HepG2 (cell line): ENCODE data around the gene ADSL. TPM values are rescaled to one million over a fixed set of nuclear protein-coding genes. Genes with fewer than 3 reads are reported as not detected.

ENCODE experiments used
- ATAC-seq: fragments of 200-7000 bp; cut with Tn5 transposase; 3 replicates; pipeline ENCODE4 v1.9.1; 2020; ENCODE audit warnings: mild to moderate bottlenecking, moderate library complexity
- BruUV-seq: library from RNA; stranded (reverse); fragments of 400-500 nt; replicated peaks from 2 replicates; lab custom pipeline; 2021; lab: Mats Ljungman, UMichigan
- CTCF ChIA-PET: fragments of 300-600 bp; formaldehyde crosslinking; extraction: SDS; loops from one replicate; lab custom pipeline; 2021; ENCODE audit warnings: low total read pairs, inconsistent platforms, low intra/inter-chr PET ratio; lab: Yijun Ruan, JAX
- POLR2A ChIA-PET: fragments of 350-600 bp; sonication (Branson Sonifier 250); formaldehyde crosslinking; loops from one replicate; lab custom pipeline; 2020; ENCODE audit warnings: antibody characterized with exemption, inconsistent platforms; lab: Yijun Ruan, JAX
- DNase-seq: peaks from one replicate; pipeline ENCODE4 v3.0.0-alpha.2; 2015; ENCODE audit warnings: low spot score
- FAIRE-seq: peaks from 3 replicates; lab custom pipeline; 2011; peaks lifted over from hg19 to GRCh38; lab: Jason Lieb, UNC
- H2AFZ ChIP-seq: one replicate; pipeline ENCODE4 v1.6.1; 2011; ENCODE audit warnings: low read length, inconsistent platforms
- H3K27ac ChIP-seq: fragments of 300-600 bp; 3 replicates; pipeline ENCODE4 v1.8.0; 2011; ENCODE audit warnings: mixed run types, mild to moderate bottlenecking, mixed read lengths, low read length, inconsistent platforms; ENCODE audit not compliant: insufficient read depth; ENCODE audit errors: extremely low read length
- H3K27me3 ChIP-seq, 2 experiments: fragments of 200-600 bp in 1 of 2; 2 replicates in 1 of 2; 3 replicates in 1 of 2; pipeline versions ENCODE4 v1.6.0 to v1.8.0; 2011; ENCODE audit warnings: low read length in 2 of 2, mild to moderate bottlenecking in 2 of 2, moderate library complexity in 2 of 2, inconsistent platforms in 1 of 2; ENCODE audit not compliant: insufficient read depth in 2 of 2, control insufficient read depth in 1 of 2
- H3K36me3 ChIP-seq, 2 experiments: fragments of 200-600 bp in 1 of 2; replicated peaks in 1 of 2; 2 replicates in 1 of 2; 3 replicates in 1 of 2; pipeline versions ENCODE4 v1.5.1 to v1.8.0; 2011; ENCODE audit warnings: low read length in 2 of 2, inconsistent platforms in 1 of 2; ENCODE audit not compliant: insufficient read depth in 2 of 2, control insufficient read depth in 1 of 2
- H3K4me1 ChIP-seq: 2 replicates; pipeline ENCODE4 v1.5.1; 2012; ENCODE audit warnings: low read length, inconsistent platforms; ENCODE audit not compliant: insufficient read depth
- H3K4me2 ChIP-seq: 2 replicates; pipeline ENCODE4 v1.6.0; 2011; ENCODE audit warnings: low read depth, low read length, inconsistent platforms
- H3K4me3 ChIP-seq, 3 experiments: fragments of 200-600 bp in 1 of 3; sonication (generic), shearing (Covaris generic) in 1 of 3; replicated peaks in 1 of 3; 2 replicates each; pipeline ENCODE4 v1.5.1; 2011 to 2016; ENCODE audit warnings: low read length in 3 of 3, inconsistent platforms in 2 of 3, low read depth in 2 of 3, mild to moderate bottlenecking in 2 of 3, control low read depth in 1 of 3, mixed read lengths in 1 of 3; ENCODE audit not compliant: insufficient read depth in 1 of 3
- H3K79me2 ChIP-seq: one replicate; pipeline ENCODE4 v1.6.1; 2011; ENCODE audit warnings: low read length, inconsistent platforms; ENCODE audit not compliant: insufficient read depth
- H3K9ac ChIP-seq: 2 replicates; pipeline ENCODE4 v1.6.0; 2011; ENCODE audit warnings: mild to moderate bottlenecking, low read depth, low read length, inconsistent platforms; ENCODE audit not compliant: insufficient read depth
- H3K9me3 ChIP-seq: 2 replicates; pipeline ENCODE4 v1.5.1; 2012; ENCODE audit warnings: mild to moderate bottlenecking, low read length
- H4K20me1 ChIP-seq: 2 replicates; pipeline ENCODE4 v1.6.0; 2011; ENCODE audit warnings: inconsistent platforms, mild to moderate bottlenecking, low read length, moderate library complexity; ENCODE audit not compliant: insufficient read depth
- ELF4 ChIP-seq: sonication (generic); formaldehyde crosslinking; IDR thresholded peaks from 2 replicates; pipeline ENCODE4 v1.5.0; 2020; ENCODE audit warnings: missing genetic modification reagents, mild to moderate bottlenecking, moderate library complexity, borderline replicate concordance
- JUN ChIP-seq: sonication (generic); formaldehyde crosslinking; IDR thresholded peaks from 2 replicates; pipeline ENCODE4 v1.4.0; 2020; ENCODE audit warnings: mild to moderate bottlenecking, missing genetic modification reagents
- KDM2A ChIP-seq: sonication (generic); formaldehyde crosslinking; IDR thresholded peaks from 2 replicates; pipeline ENCODE4 v1.4.0; 2020; ENCODE audit warnings: low read depth, missing genetic modification reagents, borderline replicate concordance
- MTF2 ChIP-seq: sonication (generic); formaldehyde crosslinking; IDR thresholded peaks from 2 replicates; pipeline ENCODE4 v1.5.0; 2020; ENCODE audit warnings: missing genetic modification reagents, borderline replicate concordance
- PRMT3 ChIP-seq: sonication (generic); formaldehyde crosslinking; IDR thresholded peaks from 2 replicates; pipeline ENCODE4 v1.8.1; 2022; ENCODE audit warnings: low read depth, mild to moderate bottlenecking, moderate library complexity, missing genetic modification reagents, borderline replicate concordance
- SUZ12 ChIP-seq: fragments of 150-350 bp; IDR thresholded peaks from 2 replicates; pipeline ENCODE4 v1.6.1; 2014; ENCODE audit warnings: low read depth, low read length
- TERF1 ChIP-seq: sonication (generic); formaldehyde crosslinking; IDR thresholded peaks from 2 replicates; pipeline ENCODE4 v1.8.0; 2022; ENCODE audit warnings: mild to moderate bottlenecking, missing genetic modification reagents, moderate library complexity
- TFDP2 ChIP-seq: sonication (generic); formaldehyde crosslinking; IDR thresholded peaks from 2 replicates; pipeline ENCODE4 v1.4.0; 2020; ENCODE audit warnings: missing genetic modification reagents
- THAP11 ChIP-seq: IDR thresholded peaks from 2 replicates; pipeline ENCODE4 v1.6.1; 2016; ENCODE audit warnings: missing biosample characterization, missing genetic modification reagents
- TSC22D2 ChIP-seq: sonication (generic); formaldehyde crosslinking; IDR thresholded peaks from 2 replicates; pipeline ENCODE4 v1.5.1; 2020; ENCODE audit warnings: missing genetic modification reagents, mild to moderate bottlenecking, borderline replicate concordance
- ZMYM2 ChIP-seq: sonication (generic); formaldehyde crosslinking; IDR thresholded peaks from 2 replicates; pipeline ENCODE4 v1.8.0; 2022; ENCODE audit warnings: mild to moderate bottlenecking, missing genetic modification reagents
- ZNF460 ChIP-seq: sonication (generic); formaldehyde crosslinking; IDR thresholded peaks from 2 replicates; pipeline ENCODE4 v1.5.1; 2020; ENCODE audit warnings: missing genetic modification reagents, mild to moderate bottlenecking, borderline replicate concordance
- ZNF563 ChIP-seq: sonication (generic); formaldehyde crosslinking; IDR thresholded peaks from 2 replicates; pipeline ENCODE4 v1.8.0; 2022; ENCODE audit warnings: mild to moderate bottlenecking, moderate library complexity, missing genetic modification reagents
- ZNF740 ChIP-seq: sonication (generic); formaldehyde crosslinking; IDR thresholded peaks from 2 replicates; pipeline ENCODE4 v1.4.0; 2020; ENCODE audit warnings: missing genetic modification reagents
- ZNF775 ChIP-seq: sonication (generic); formaldehyde crosslinking; IDR thresholded peaks from 2 replicates; pipeline ENCODE4 v1.4.0; 2020; ENCODE audit warnings: missing genetic modification reagents, mild to moderate bottlenecking, moderate library complexity, borderline replicate concordance
- ZNF800 ChIP-seq: sonication (generic); formaldehyde crosslinking; IDR thresholded peaks from 2 replicates; pipeline ENCODE4 v1.4.0; 2020; ENCODE audit warnings: missing genetic modification reagents
- WGBS: methylation state at CpG from one replicate; pipeline ENCODE4 v1.1.6; 2017; ENCODE audit warnings: low lambda C conversion rate; 5-methylcytosine and 5-hydroxymethylcytosine counted together
- in situ Hi-C: cut with HindIII; loops from 2 replicates; pipeline ENCODE4 v1.10.0; 2017; ENCODE audit warnings: low pct_unique_long_range_greater_than_20kb; ENCODE audit not compliant: extremely low pct_ligation_motif_present
- intact Hi-C: fragments of 100-400 bp; cut with micrococcal nuclease; formaldehyde crosslinking; loops from one replicate; pipeline ENCODE4 v1.10.0; 2022; ENCODE audit not compliant: unreplicated experiment
- polyA plus RNA-seq, 8 experiments: library from polyadenylated mRNA; depleted of rRNA in 3 of 8; stranded (reverse) in 7 of 8; unstranded in 1 of 8; fragments of >200 nt; fragmentation: Illumina TruSeq in 4 of 8; extraction: Trizol in 4 of 8; gene quantifications; 2 replicates each; pipeline versions ENCODE4 v1.2.1 to v1.2.3, GENCODE V29; 2011 to 2016; ENCODE audit warnings: low read depth in 4 of 8, missing spikeins in 1 of 8, mixed read lengths in 1 of 8; ENCODE audit not compliant: insufficient read depth in 1 of 8
- total RNA-seq, 5 experiments: library from RNA; depleted of rRNA; stranded (reverse); fragments of >200 nt; fragmentation: Illumina TruSeq; extraction: Trizol; gene quantifications; 2 replicates each; pipeline ENCODE4 v1.2.3, GENCODE V29; 2016; ENCODE audit warnings: low read depth in 1 of 5
- TF ChIP-seq, protein P1 (sequence below): sonication (generic); formaldehyde crosslinking; IDR thresholded peaks from 2 replicates; pipeline ENCODE4 v1.5.0; 2020; ENCODE audit warnings: mild to moderate bottlenecking, missing genetic modification reagents

Gene ADSL
- total and polyA plus RNA-seq, 2 of the 13 experiments (the other 11 are each of a cell fraction or from before 2014, with no cell fraction given): 123 to 174 TPM

GRCh38 chr22:40421082-40421350 is 74.7 kb downstream of the ADSL start (continued):
- TF ChIP-seq TERF1 (CRISPR knock-in tag) (no peak), KDM2A (no peak), ZNF775 (CRISPR knock-in tag) (no peak)
- TF ChIP-seq, all 625 proteins: peak for 0

- DNase-seq (no peak), FAIRE-seq (no peak), ATAC-seq (no peak)
- no peak overlapping the region for H3K4me2 ChIP-seq
- BruUV-seq: no TSS peak
- peaks cover 44 to 87% of the 10 kb centered on the region in 2 experiments; a peak in 4 of 5 replicates for H3K36me3 ChIP-seq
- H3K27ac ChIP-seq: no peak overlapping the region
- no peaks in the 10 kb centered on the region for H4K20me1 ChIP-seq
- H2AFZ ChIP-seq: no peak overlapping the region
- no peak overlapping the region for H3K4me3 ChIP-seq
- CTCF ChIA-PET: no interaction called here
- intact Hi-C loops (no loop called here), in situ Hi-C loops (no loop called here)
- TF ChIP-seq ZNF800 (CRISPR knock-in tag) (no peak), TSC22D2 (CRISPR knock-in tag) (no peak), SUZ12 (no peak), ZNF740 (CRISPR knock-in tag) (no peak), ELF4 (CRISPR knock-in tag) (no peak), ZMYM2 (CRISPR knock-in tag) (no peak), THAP11 (CRISPR knock-in tag) (no peak), PRMT3 (CRISPR knock-in tag) (no peak), ZNF563 (no peak), JUN (CRISPR knock-in tag) (no peak), ZNF460 (CRISPR knock-in tag) (no peak), MTF2 (no peak), TFDP2 (CRISPR knock-in tag) (no peak)
- TF ChIP-seq, protein P1, sequence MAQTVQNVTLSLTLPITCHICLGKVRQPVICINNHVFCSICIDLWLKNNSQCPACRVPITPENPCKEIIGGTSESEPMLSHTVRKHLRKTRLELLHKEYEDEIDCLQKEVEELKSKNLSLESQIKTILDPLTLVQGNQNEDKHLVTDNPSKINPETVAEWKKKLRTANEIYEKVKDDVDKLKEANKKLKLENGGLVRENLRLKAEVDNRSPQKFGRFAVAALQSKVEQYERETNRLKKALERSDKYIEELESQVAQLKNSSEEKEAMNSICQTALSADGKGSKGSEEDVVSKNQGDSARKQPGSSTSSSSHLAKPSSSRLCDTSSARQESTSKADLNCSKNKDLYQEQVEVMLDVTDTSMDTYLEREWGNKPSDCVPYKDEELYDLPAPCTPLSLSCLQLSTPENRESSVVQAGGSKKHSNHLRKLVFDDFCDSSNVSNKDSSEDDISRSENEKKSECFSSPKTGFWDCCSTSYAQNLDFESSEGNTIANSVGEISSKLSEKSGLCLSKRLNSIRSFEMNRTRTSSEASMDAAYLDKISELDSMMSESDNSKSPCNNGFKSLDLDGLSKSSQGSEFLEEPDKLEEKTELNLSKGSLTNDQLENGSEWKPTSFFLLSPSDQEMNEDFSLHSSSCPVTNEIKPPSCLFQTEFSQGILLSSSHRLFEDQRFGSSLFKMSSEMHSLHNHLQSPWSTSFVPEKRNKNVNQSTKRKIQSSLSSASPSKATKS (CRISPR knock-in tag): no peak
- POLR2A ChIA-PET: no interaction called here
- no peaks in the 10 kb centered on the region for H3K4me1 ChIP-seq
- H3K9ac ChIP-seq: no peak overlapping the region
- no peaks in the 10 kb centered on the region for H3K79me2 ChIP-seq
- no peaks in the 10 kb centered on the region for H3K9me3 ChIP-seq
- WGBS: 100% methylated on average over 1 of the region's 1 CpG
- no peaks in the 10 kb centered on the region for H3K27me3 ChIP-seq
Observed at GRCh38 chr22:40421941-40422340, 75.6 kb downstream of the ADSL start.
